Measurements from ENCODE around the gene S100A3.

The S100A3 gene

DNA sequence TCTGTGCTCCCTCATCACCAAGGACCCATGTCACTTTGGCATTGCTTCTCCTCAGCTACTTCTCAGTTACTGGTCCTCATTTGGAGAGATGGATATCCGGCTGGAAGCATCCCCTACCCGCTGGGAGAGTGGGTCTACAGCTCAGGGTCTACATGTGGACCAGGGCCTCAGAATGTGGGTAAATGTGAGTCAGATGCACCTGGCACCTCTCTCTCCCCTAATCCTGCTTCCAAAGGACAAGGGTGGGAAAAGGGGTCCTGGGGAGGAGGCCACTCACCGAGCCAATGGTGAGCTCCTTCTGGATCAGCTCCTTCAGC is 14.2 kb downstream of the S100A3 start:
- Histone ChIP-seq H3K9ac (ENCODE audit: low read depth in 1 of 2, low read length in 2 of 2) (peak overlapping the region; percentile 100), H3K27me3 (ENCODE audit: control insufficient read depth in 2 of 2, insufficient read depth in 2 of 2, low read length in 2 of 2) (no peaks in the 10 kb centered on the region), H3K27ac (ENCODE audit: low read depth in 2 of 2, low read length in 2 of 2) (peak overlapping the region; percentile 99 to 100), H3K36me3 (ENCODE audit: control insufficient read depth in 2 of 2, insufficient read depth in 2 of 2, low read length in 2 of 2) (peaks cover 0 to 3% of the 10 kb centered on the region in 2 donors), H3K4me1 (ENCODE audit: control insufficient read depth in 2 of 2, insufficient read depth in 2 of 2, low read length in 2 of 2) (peaks cover 60 to 65% of the 10 kb centered on the region in 2 donors), H3K9me3 (ENCODE audit: control insufficient read depth in 2 of 2, low read length in 2 of 2) (no peaks in the 10 kb centered on the region), H3K4me3 (ENCODE audit: low read length in 2 of 2) (peak overlapping the region; percentile 95 to 98)

DNA sequence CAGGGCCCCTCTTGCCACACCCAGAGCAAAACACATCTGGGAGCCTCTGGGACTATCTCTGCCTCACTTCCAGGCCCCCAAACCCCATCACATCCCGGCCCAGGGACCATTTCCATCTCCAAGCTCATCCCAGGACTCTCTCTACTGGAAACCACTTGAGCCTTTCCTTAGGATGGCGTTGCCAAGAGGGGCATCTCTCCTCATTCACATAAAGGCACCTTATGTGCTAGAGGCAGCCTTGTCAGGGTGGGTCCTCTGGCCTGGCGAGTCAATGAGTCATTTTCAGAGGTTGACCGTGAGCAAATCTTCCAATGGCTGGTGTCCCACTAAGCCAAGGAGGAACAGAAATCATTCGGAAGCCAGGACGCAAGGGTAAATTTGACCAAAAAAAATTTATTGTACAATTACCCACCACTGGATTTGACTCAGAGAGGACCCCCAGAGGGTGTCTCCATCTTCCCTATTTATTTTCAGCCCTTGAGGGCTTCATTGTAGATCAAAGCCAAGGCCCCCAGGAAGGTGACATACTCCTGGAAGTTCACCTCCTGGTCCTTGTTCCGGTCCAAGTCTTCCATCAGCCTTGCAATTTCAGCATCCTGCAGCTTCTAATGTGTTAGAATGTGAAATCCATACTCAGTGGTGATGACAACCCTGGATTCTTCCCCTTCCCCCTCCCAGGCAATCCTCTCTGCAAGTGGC is 14.7 kb downstream of the S100A3 start:
- H3K27ac ChIP-seq (ENCODE audit: low read depth in 2 of 2, low read length in 2 of 2): peak overlapping the region; percentile 99 to 100
- peaks cover 60 to 65% of the 10 kb centered on the region in 2 donors for H3K4me1 ChIP-seq (ENCODE audit: control insufficient read depth in 2 of 2, insufficient read depth in 2 of 2, low read length in 2 of 2)
- H3K4me3 ChIP-seq (ENCODE audit: low read length in 2 of 2): peak overlapping the region; percentile 95 to 98
- H3K36me3 ChIP-seq (ENCODE audit: control insufficient read depth in 2 of 2, insufficient read depth in 2 of 2, low read length in 2 of 2): peaks cover 0 to 3% of the 10 kb centered on the region in 2 donors
- peak overlapping the region; percentile 100 for H3K9ac ChIP-seq (ENCODE audit: low read depth in 1 of 2, low read length in 2 of 2)
- H3K27me3 ChIP-seq (ENCODE audit: control insufficient read depth in 2 of 2, insufficient read depth in 2 of 2, low read length in 2 of 2): no peaks in the 10 kb centered on the region
- H3K9me3 ChIP-seq (ENCODE audit: control insufficient read depth in 2 of 2, low read length in 2 of 2): no peaks in the 10 kb centered on the region

DNA sequence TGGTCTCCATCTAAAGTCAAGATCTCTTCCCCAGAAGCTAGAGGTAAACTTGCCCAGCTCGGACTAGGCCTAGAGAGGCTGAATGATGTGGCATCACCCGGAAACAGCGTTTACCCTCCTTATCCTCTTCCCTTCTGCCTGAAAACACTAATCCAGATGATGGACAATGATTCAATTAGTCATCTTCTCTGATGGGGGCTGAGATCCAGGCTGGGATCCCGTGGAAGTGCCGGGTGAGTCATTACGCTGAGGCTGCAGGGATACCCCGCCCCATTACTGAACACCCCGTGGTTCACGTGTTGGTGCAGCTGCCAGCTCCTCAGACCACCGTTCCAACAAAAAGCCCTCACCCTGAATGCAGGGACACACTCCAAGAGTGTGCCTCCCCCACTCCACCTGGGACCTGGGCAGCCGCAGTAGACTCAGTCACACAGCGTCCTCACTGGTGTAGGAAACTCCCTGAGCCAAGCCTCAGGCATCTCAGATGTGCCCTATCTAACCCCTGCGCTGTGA is 15.3 kb downstream of the S100A3 start:
- Histone ChIP-seq H3K4me3 (ENCODE audit: low read length in 2 of 2) (peak overlapping the region; percentile 95 to 98), H3K9me3 (ENCODE audit: control insufficient read depth in 2 of 2, low read length in 2 of 2) (no peaks in the 10 kb centered on the region), H3K27ac (ENCODE audit: low read depth in 2 of 2, low read length in 2 of 2) (peak overlapping the region; percentile 99 to 100), H3K4me1 (ENCODE audit: control insufficient read depth in 2 of 2, insufficient read depth in 2 of 2, low read length in 2 of 2) (peaks cover 60 to 65% of the 10 kb centered on the region in 2 donors), H3K27me3 (ENCODE audit: control insufficient read depth in 2 of 2, insufficient read depth in 2 of 2, low read length in 2 of 2) (no peaks in the 10 kb centered on the region), H3K36me3 (ENCODE audit: control insufficient read depth in 2 of 2, insufficient read depth in 2 of 2, low read length in 2 of 2) (peaks cover 0 to 3% of the 10 kb centered on the region in 2 donors), H3K9ac (ENCODE audit: low read depth in 1 of 2, low read length in 2 of 2) (peak overlapping the region; percentile 100)

DNA sequence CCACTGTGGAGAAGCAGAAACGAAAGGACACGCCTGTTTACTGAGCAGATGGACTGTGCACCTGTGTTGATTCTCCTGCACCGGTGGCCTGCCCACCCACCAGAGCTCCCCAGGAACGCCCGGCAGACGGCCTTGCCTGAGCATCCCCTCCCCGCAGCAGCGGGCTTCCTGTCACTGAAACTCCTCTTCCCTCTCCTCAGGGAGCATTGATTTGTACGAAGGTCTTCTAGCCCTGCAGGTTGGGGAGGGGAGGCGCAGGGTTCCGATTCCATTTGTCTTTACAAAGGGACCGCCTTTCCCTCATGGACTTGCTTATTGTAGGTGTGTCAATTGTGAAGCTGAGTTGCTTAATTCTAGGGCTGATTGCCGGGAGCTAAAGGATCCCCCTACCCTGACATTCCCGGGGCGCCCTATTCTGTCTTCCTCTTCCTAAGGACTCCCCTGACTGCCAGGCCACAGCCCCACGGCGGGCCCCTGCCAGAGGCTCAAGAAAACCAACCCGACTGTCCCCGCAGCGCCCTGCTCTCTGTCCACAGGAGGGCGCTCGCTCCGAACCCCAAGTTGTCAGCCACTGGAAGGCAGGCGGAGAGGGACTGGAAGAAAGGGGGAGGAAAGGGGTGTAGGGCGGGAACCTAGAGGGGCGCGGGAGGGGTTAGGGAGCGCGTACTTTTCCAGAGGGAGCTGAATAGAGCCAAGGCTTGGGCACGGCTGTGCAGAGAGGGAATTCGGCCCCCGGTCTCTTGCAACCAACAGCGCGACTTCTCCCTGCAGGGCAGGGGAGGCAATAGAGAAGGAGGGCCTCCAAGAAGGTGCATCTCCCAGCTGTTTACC is 16.1 kb downstream of the S100A3 start:
- H3K36me3 ChIP-seq (ENCODE audit: control insufficient read depth in 2 of 2, insufficient read depth in 2 of 2, low read length in 2 of 2): peaks cover 0 to 3% of the 10 kb centered on the region in 2 donors
- peak overlapping the region; percentile 99 to 100 for H3K27ac ChIP-seq (ENCODE audit: low read depth in 2 of 2, low read length in 2 of 2)
- peak overlapping the region; percentile 100 for H3K9ac ChIP-seq (ENCODE audit: low read depth in 1 of 2, low read length in 2 of 2)
- peaks cover 56 to 59% of the 10 kb centered on the region in 2 donors for H3K4me1 ChIP-seq (ENCODE audit: control insufficient read depth in 2 of 2, insufficient read depth in 2 of 2, low read length in 2 of 2)
- peak overlapping the region; percentile 95 to 98 for H3K4me3 ChIP-seq (ENCODE audit: low read length in 2 of 2)
- H3K9me3 ChIP-seq (ENCODE audit: control insufficient read depth in 2 of 2, low read length in 2 of 2): no peaks in the 10 kb centered on the region
- H3K27me3 ChIP-seq (ENCODE audit: control insufficient read depth in 2 of 2, insufficient read depth in 2 of 2, low read length in 2 of 2): no peaks in the 10 kb centered on the region

DNA sequence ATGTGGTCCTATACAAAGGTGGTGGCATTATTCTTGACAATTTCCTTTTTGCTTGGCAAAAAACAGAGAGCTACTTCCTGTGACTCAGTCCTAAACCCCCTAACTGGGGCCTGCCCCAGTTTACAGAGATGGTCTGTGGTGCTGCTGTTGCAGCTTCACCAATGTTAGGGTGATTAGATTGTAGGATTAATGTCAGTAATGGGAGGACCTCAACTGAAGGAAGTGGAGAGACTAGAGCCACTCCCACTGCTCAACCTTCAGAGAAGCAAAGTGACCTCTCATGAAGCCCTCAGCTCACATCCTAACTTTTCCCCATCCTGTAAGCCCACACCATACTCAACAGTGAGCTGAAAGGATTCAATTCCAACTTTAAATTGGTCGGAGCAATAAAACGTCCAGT is 16.9 kb downstream of the S100A3 start:
- peak overlapping the region; percentile 81 to 100 for H3K9ac ChIP-seq (ENCODE audit: low read depth in 1 of 2, low read length in 2 of 2)
- peaks cover 0 to 3% of the 10 kb centered on the region in 2 donors for H3K36me3 ChIP-seq (ENCODE audit: control insufficient read depth in 2 of 2, insufficient read depth in 2 of 2, low read length in 2 of 2)
- no peaks in the 10 kb centered on the region for H3K9me3 ChIP-seq (ENCODE audit: control insufficient read depth in 2 of 2, low read length in 2 of 2)
- peak overlapping the region in 1 of 2 donors; percentile 72 for H3K4me3 ChIP-seq (ENCODE audit: low read length in 2 of 2)
- H3K27me3 ChIP-seq (ENCODE audit: control insufficient read depth in 2 of 2, insufficient read depth in 2 of 2, low read length in 2 of 2): no peaks in the 10 kb centered on the region
- H3K27ac ChIP-seq (ENCODE audit: low read depth in 2 of 2, low read length in 2 of 2): peak overlapping the region; percentile 99 to 100
- H3K4me1 ChIP-seq (ENCODE audit: control insufficient read depth in 2 of 2, insufficient read depth in 2 of 2, low read length in 2 of 2): peaks cover 49 to 51% of the 10 kb centered on the region in 2 donors

DNA sequence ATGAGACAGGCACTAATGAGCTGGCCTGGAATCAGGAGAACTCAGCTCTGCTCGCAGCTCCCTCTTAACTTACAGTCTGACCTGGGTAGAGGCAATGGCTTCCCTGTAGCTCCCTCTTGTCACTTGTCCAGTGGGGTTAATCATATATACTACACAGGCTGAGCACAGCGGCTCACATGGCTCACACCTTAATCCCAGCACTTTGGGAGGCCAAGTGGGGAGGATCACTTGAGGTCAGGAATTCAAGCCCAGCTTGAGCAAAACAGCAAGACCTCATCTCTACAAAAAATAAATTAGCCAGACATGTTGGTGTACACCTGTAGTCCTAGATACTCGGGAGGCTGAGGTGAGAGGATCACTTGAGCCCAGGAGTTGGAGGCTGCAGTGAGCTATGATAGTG is 17.4 kb downstream of the S100A3 start:
- H3K27ac ChIP-seq (ENCODE audit: low read depth in 2 of 2, low read length in 2 of 2): peak overlapping the region; percentile 99 to 100
- peaks cover 0 to 3% of the 10 kb centered on the region in 2 donors for H3K36me3 ChIP-seq (ENCODE audit: control insufficient read depth in 2 of 2, insufficient read depth in 2 of 2, low read length in 2 of 2)
- H3K9me3 ChIP-seq (ENCODE audit: control insufficient read depth in 2 of 2, low read length in 2 of 2): no peaks in the 10 kb centered on the region
- no peaks in the 10 kb centered on the region for H3K27me3 ChIP-seq (ENCODE audit: control insufficient read depth in 2 of 2, insufficient read depth in 2 of 2, low read length in 2 of 2)
- no peak overlapping the region for H3K4me3 ChIP-seq (ENCODE audit: low read length in 2 of 2)
- H3K9ac ChIP-seq (ENCODE audit: low read depth in 1 of 2, low read length in 2 of 2): no peak overlapping the region
- peaks cover 44 to 45% of the 10 kb centered on the region in 2 donors for H3K4me1 ChIP-seq (ENCODE audit: control insufficient read depth in 2 of 2, insufficient read depth in 2 of 2, low read length in 2 of 2)

DNA sequence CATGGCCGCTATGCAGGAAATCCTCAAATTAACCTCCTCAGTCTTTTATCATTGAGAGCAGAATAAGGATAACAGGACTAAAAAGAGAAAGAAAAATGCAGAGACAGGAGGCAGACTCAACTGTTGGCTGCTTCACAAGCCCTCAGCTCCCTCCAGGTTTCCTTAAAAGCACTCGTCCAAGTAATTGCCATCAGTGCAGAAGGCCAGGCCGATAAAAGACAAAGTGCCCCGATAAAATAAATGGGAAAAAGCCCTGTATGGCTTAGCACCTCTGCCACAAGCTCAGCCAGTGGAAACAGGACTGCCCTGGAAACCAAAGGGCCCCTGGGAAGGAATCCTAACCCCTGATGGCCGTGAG is 21.4 kb downstream of the S100A3 start:
- H3K27me3 ChIP-seq (ENCODE audit: control insufficient read depth in 2 of 2, insufficient read depth in 2 of 2, low read length in 2 of 2): no peaks in the 10 kb centered on the region
- peaks cover 12% of the 10 kb centered on the region in 2 donors for H3K4me1 ChIP-seq (ENCODE audit: control insufficient read depth in 2 of 2, insufficient read depth in 2 of 2, low read length in 2 of 2)
- no peak overlapping the region for H3K27ac ChIP-seq (ENCODE audit: low read depth in 2 of 2, low read length in 2 of 2)
- H3K36me3 ChIP-seq (ENCODE audit: control insufficient read depth in 2 of 2, insufficient read depth in 2 of 2, low read length in 2 of 2): no peaks in the 10 kb centered on the region
- H3K9ac ChIP-seq (ENCODE audit: low read depth in 1 of 2, low read length in 2 of 2): no peak overlapping the region
- H3K4me3 ChIP-seq (ENCODE audit: low read length in 2 of 2): no peak overlapping the region
- no peaks in the 10 kb centered on the region for H3K9me3 ChIP-seq (ENCODE audit: control insufficient read depth in 2 of 2, low read length in 2 of 2)

DNA sequence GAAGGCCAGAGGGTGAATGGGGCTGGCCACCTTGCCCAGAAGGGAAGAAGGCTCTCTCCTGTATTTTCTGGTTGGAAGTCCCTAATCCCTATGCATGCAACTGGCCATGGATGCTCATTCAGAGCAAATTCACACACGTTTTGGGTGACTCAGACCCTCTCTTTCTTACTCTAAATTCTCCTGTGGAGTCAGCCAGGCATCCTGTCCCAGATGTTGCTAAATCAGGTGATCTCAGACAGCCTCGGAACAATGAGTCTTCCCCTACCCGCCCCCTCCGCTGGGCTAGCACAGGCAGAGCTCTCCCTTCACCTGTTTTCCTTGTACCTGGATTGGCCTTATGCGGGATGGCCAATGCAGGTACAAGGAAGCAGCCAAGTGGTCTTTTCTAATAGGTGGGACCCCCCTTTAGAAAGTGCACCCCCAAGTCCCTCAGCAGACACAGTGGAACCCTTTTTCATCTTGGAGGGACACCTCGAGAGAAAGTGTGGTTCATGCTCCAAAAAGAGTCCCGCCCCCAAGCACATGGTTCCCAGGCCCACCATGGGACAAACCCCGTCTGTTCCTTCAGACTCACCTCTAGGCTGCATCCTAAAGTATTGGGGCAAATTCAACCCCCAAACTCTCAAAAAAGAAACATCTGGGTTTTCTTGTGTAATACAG is 21.9 kb downstream of the S100A3 start:
- peaks cover 7% of the 10 kb centered on the region in 2 donors for H3K4me1 ChIP-seq (ENCODE audit: control insufficient read depth in 2 of 2, insufficient read depth in 2 of 2, low read length in 2 of 2)
- no peaks in the 10 kb centered on the region for H3K27me3 ChIP-seq (ENCODE audit: control insufficient read depth in 2 of 2, insufficient read depth in 2 of 2, low read length in 2 of 2)
- no peaks in the 10 kb centered on the region for H3K36me3 ChIP-seq (ENCODE audit: control insufficient read depth in 2 of 2, insufficient read depth in 2 of 2, low read length in 2 of 2)
- H3K9me3 ChIP-seq (ENCODE audit: control insufficient read depth in 2 of 2, low read length in 2 of 2): no peaks in the 10 kb centered on the region
- no peak overlapping the region for H3K9ac ChIP-seq (ENCODE audit: low read depth in 1 of 2, low read length in 2 of 2)
- H3K27ac ChIP-seq (ENCODE audit: low read depth in 2 of 2, low read length in 2 of 2): no peak overlapping the region
- no peak overlapping the region for H3K4me3 ChIP-seq (ENCODE audit: low read length in 2 of 2)

DNA sequence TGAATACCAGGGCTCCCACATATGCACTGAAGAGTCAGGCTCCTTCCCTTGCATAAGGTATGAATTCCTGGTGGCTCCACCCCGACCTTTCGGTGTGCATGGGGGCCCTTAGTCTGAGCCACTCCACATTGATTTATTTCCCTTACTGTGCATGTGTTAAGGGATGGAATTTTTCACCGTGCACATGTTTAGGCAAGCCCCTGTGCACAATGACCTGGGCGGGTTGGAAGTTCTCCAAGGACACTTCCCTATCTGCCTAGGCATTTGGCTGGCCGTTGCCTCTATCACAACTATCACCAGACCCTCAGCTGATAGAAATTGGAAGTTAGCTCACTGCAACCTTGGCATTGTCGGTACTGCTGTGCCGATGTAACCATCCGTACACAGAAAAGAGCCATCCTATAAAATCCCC is 22.9 kb downstream of the S100A3 start:
- no peak overlapping the region for H3K27ac ChIP-seq (ENCODE audit: low read depth in 2 of 2, low read length in 2 of 2)
- no peaks in the 10 kb centered on the region for H3K9me3 ChIP-seq (ENCODE audit: control insufficient read depth in 2 of 2, low read length in 2 of 2)
- H3K4me3 ChIP-seq (ENCODE audit: low read length in 2 of 2): no peak overlapping the region
- no peaks in the 10 kb centered on the region for H3K27me3 ChIP-seq (ENCODE audit: control insufficient read depth in 2 of 2, insufficient read depth in 2 of 2, low read length in 2 of 2)
- H3K36me3 ChIP-seq (ENCODE audit: control insufficient read depth in 2 of 2, insufficient read depth in 2 of 2, low read length in 2 of 2): no peaks in the 10 kb centered on the region
- no peak overlapping the region for H3K9ac ChIP-seq (ENCODE audit: low read depth in 1 of 2, low read length in 2 of 2)
- H3K4me1 ChIP-seq (ENCODE audit: control insufficient read depth in 2 of 2, insufficient read depth in 2 of 2, low read length in 2 of 2): peaks cover 0 to 3% of the 10 kb centered on the region in 2 donors

Data from mucosa of rectum (tissue), 2 donors.